Activated CD4-positive, alpha-beta T cell treated with anti-CD3 and anti-CD28 coated beads for 48 hours (primary cell): Measurements from ENCODE around the gene FGF22.

Experiments
- DNase-seq: peaks from one replicate; pipeline ENCODE4 v3.0.0-alpha.2; 2020

Gene FGF22

GRCh38 chr19:644789-645188 lies 5.1 kb downstream of the FGF22 start:
- DNase-seq = no peak

- no peak for DNase-seq
Observed at GRCh38 chr19:645912-646778, 6.5 kb downstream of the FGF22 start.

- no peak for DNase-seq
Observed at GRCh38 chr19:646779-647565, 7.3 kb downstream of the FGF22 start.

GRCh38 chr19:647566-648284 lies 8.0 kb downstream of the FGF22 start:
- no peak for DNase-seq

GRCh38 chr19:648305-648704 lies 8.6 kb downstream of the FGF22 start:
- DNase-seq = no peak

GRCh38 chr19:648904-649801 lies 9.5 kb downstream of the FGF22 start:
- DNase-seq = no peak

GRCh38 chr19:650121-650520 lies 10.4 kb downstream of the FGF22 start:
- DNase-seq = no peak

- no peak for DNase-seq
Observed at GRCh38 chr19:651114-651818, 11.6 kb downstream of the FGF22 start.

- DNase-seq = no peak
Observed at GRCh38 chr19:651991-652390, 12.3 kb downstream of the FGF22 start.

- no peak for DNase-seq
Observed at GRCh38 chr19:652467-653389, 13.0 kb downstream of the FGF22 start.

- no peak for DNase-seq
Observed at GRCh38 chr19:653425-653824, 13.7 kb downstream of the FGF22 start.

GRCh38 chr19:655691-656090 lies 16.0 kb downstream of the FGF22 start:
- DNase-seq = no peak

GRCh38 chr19:656751-657559 lies 17.3 kb downstream of the FGF22 start:
- DNase-seq = no peak

- DNase-seq = no peak
Observed at GRCh38 chr19:657611-658010, 17.9 kb downstream of the FGF22 start.

GRCh38 chr19:658059-658839 lies 18.6 kb downstream of the FGF22 start:
- no peak for DNase-seq

- peak; percentile 36 for DNase-seq
Observed at GRCh38 chr19:658916-659839, 19.5 kb downstream of the FGF22 start.

- DNase-seq = no peak
Observed at GRCh38 chr19:660793-661426, 21.2 kb downstream of the FGF22 start.
